ENCODE data around the gene SLC46A1.

Gene SLC46A1

DNA sequence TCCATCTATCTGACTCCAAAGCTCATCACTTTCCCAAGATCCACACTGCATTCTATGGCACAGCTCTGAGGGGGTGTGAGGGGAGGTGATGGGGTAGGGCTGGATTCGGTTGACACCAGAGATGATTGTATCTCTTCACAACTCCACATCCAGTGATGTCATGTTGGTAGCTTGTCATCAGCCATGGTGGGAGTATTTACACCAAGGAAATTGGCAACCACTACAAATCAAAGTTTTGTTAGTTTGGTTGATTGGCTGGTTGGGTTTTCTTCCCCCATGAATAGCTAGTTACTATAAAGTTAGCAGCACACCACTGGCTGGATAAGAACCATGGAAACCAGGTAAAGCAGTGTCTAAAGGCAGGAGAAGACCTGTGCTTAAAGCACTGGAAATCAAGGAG lies 15.0 kb downstream of the SLC46A1 start:
- TF ChIP-seq, protein P1, sequence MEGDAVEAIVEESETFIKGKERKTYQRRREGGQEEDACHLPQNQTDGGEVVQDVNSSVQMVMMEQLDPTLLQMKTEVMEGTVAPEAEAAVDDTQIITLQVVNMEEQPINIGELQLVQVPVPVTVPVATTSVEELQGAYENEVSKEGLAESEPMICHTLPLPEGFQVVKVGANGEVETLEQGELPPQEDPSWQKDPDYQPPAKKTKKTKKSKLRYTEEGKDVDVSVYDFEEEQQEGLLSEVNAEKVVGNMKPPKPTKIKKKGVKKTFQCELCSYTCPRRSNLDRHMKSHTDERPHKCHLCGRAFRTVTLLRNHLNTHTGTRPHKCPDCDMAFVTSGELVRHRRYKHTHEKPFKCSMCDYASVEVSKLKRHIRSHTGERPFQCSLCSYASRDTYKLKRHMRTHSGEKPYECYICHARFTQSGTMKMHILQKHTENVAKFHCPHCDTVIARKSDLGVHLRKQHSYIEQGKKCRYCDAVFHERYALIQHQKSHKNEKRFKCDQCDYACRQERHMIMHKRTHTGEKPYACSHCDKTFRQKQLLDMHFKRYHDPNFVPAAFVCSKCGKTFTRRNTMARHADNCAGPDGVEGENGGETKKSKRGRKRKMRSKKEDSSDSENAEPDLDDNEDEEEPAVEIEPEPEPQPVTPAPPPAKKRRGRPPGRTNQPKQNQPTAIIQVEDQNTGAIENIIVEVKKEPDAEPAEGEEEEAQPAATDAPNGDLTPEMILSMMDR (IDR thresholded peaks at IDR 0.05; ENCODE audit: low read length, missing control alignments) = no peak
- DNase-seq (ENCODE audit: low read depth) = no peak
- no peak overlapping the region for H3K4me3 ChIP-seq (replicated peaks; ENCODE audit: low read depth, low read length)

DNA sequence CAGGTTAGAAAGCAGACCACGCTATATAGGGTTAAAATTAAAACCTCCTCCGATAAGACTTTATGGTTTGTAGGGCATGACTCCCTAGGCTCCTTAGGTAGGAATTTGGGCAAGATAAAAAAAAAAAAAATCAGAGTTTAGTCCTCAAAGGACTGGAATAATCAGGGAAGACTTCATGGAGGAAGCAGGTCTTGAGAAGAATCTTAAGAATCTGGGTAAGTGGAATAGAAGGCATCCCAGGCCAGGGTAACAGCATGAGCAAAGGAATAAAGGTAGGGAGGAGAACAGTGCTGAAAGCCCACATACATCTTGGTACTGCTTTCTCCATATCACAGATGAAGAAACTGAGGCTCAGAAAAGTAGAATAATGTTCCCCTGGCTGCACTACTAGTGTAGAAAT lies 15.4 kb downstream of the SLC46A1 start:
- no peak for DNase-seq (ENCODE audit: low read depth)
- no peak overlapping the region for H3K4me3 ChIP-seq (replicated peaks; ENCODE audit: low read depth, low read length)
- TF ChIP-seq, protein P1 (IDR thresholded peaks at IDR 0.05; ENCODE audit: low read length, missing control alignments) = no peak

DNA sequence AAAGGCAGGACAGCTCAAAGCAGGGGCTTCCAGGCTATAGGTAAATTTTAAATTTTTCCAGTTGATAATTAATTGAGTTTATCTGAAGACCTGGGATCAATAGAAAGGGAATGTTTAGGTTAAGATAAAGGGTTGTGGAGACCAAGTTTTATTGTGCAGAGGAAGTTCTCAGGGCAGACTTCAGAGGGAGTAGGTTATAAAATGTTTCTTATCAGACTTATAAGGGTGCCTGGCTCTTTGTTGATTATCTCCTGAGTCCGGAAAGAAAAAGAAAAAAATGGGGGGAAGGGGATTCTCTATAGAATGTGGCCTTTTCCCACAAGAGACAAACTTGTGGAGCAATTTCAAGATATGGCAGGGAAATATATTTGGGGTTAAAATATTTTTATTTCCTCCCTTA lies 15.9 kb downstream of the SLC46A1 start:
- TF ChIP-seq, protein P1 (IDR thresholded peaks at IDR 0.05; ENCODE audit: low read length, missing control alignments) = no peak
- H3K4me3 ChIP-seq (replicated peaks; ENCODE audit: low read depth, low read length) = no peak overlapping the region
- DNase-seq (ENCODE audit: low read depth) = no peak

GRCh38 chr17:28388106-28388505 lies 17.9 kb downstream of the SLC46A1 start:
- H3K4me3 ChIP-seq (replicated peaks; ENCODE audit: low read depth, low read length) = no peak overlapping the region
- DNase-seq (ENCODE audit: low read depth) = no peak
- TF ChIP-seq, protein P1 (IDR thresholded peaks at IDR 0.05; ENCODE audit: low read length, missing control alignments) = no peak

GRCh38 chr17:28386391-28386790 lies 19.6 kb downstream of the SLC46A1 start:
- no peak for DNase-seq (ENCODE audit: low read depth)
- TF ChIP-seq, protein P1 (IDR thresholded peaks at IDR 0.05; ENCODE audit: low read length, missing control alignments) = no peak
- H3K4me3 ChIP-seq (replicated peaks; ENCODE audit: low read depth, low read length) = no peak overlapping the region

DNA sequence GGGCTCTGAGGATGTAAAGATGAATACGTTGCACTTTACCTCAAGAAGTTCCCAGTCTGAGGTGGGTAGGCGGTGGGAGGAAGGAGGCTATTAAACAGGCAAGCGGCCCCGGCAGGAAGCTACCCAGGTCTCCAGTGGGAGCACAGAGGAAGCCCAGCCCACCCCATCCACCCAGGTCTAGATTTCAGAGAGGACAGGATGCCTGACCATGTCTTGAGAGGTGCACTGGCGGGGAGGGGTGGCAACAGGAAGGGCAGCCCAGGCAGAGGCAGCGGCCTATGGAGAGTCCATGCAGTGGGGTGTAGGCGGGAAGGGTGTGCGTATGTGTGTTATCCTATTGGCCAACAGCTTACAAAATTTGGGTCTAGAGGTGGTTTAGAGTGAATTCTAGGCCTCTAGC lies 20.6 kb downstream of the SLC46A1 start:
- TF ChIP-seq, protein P1 (IDR thresholded peaks at IDR 0.05; ENCODE audit: low read length, missing control alignments) = no peak
- H3K4me3 ChIP-seq (replicated peaks; ENCODE audit: low read depth, low read length) = no peak overlapping the region
- DNase-seq (ENCODE audit: low read depth) = no peak

- TF ChIP-seq, protein P1 (IDR thresholded peaks at IDR 0.05; ENCODE audit: low read length, missing control alignments) = no peak
- no peak overlapping the region for H3K4me3 ChIP-seq (replicated peaks; ENCODE audit: low read depth, low read length)
- no peak for DNase-seq (ENCODE audit: low read depth)
Observed at GRCh38 chr17:28385037-28385400, 21.0 kb downstream of the SLC46A1 start.

Measured in fibroblast of pulmonary artery (primary cell).